ENCODE data around the gene PRSS21.

GRCh38 chr16:2768403-2769089, 48.5 kb upstream of the PRSS21 start:
- TF ChIP-seq GABPA (IDR thresholded peaks at IDR 0.05 in 1 of 2, conservative IDR thresholded peaks at IDR 0.05 in 1 of 2) (no peak), CTCF (IDR thresholded peaks at IDR 0.05; ENCODE audit: low read depth, low read length, missing input control) (no peak), MAX (IDR thresholded peaks at IDR 0.05) (no peak), EGR1 (IDR thresholded peaks at IDR 0.05; ENCODE audit: low read depth in 2 of 2) (no peak)
- TF ChIP-seq, protein P1, sequence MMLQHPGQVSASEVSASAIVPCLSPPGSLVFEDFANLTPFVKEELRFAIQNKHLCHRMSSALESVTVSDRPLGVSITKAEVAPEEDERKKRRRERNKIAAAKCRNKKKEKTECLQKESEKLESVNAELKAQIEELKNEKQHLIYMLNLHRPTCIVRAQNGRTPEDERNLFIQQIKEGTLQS (IDR thresholded peaks at IDR 0.05): no peak

All from liver (tissue), 3 donors.